K562 (cell line): ENCODE results near the gene CD84. TPM values are rescaled to one million over a fixed set of nuclear protein-coding genes. Genes with fewer than 3 reads are reported as not detected.

Source experiments
- ATF2 ChIP-seq: sonication (generic); formaldehyde crosslinking; IDR thresholded peaks from 2 replicates; pipeline ENCODE4 v1.8.1; 2022; ENCODE audit warnings: missing genetic modification reagents
- ELF2 ChIP-seq: fragments of 250-450 bp; sonication (Bioruptor Pico); IDR thresholded peaks from 2 replicates; pipeline ENCODE4 v1.5.0; 2021; ENCODE audit warnings: mild to moderate bottlenecking
- FOXO4 ChIP-seq: fragments of 450-650 bp; formaldehyde crosslinking; IDR thresholded peaks from 2 replicates; pipeline ENCODE4 v1.4.0; 2020; ENCODE audit warnings: mild to moderate bottlenecking, moderate library complexity
- HNRNPL ChIP-seq: fragments of 200-400 bp; formaldehyde crosslinking; IDR thresholded peaks from 2 replicates; pipeline ENCODE4 v1.6.1; 2017; ENCODE audit warnings: low read depth, mild to moderate bottlenecking, low read length
- LCOR ChIP-seq: sonication (generic); formaldehyde crosslinking; IDR thresholded peaks from 2 replicates; pipeline ENCODE4 v1.8.0; 2022; ENCODE audit warnings: mild to moderate bottlenecking, missing genetic modification reagents
- MLLT1 ChIP-seq, 2 experiments: fragments of 450-650 bp; IDR thresholded peaks; 2 replicates each; pipeline ENCODE4 v1.6.1; 2016
- RBM39 ChIP-seq: fragments of 200-400 bp; formaldehyde crosslinking; optimal IDR thresholded peaks from 2 replicates; pipeline ENCODE3; 2018; ENCODE audit warnings: low read depth, low read length
- STAT6 ChIP-seq: sonication (generic); formaldehyde crosslinking; IDR thresholded peaks from 2 replicates; pipeline ENCODE4 v1.8.1; 2023; ENCODE audit warnings: mild to moderate bottlenecking, missing genetic modification reagents
- ZNF134 ChIP-seq: fragments of 250-450 bp; sonication (Bioruptor Pico); conservative IDR thresholded peaks from 2 replicates; pipeline ENCODE4 v1.4.0; 2020
- ZNF143 ChIP-seq: sonication (generic); formaldehyde crosslinking; IDR thresholded peaks from 2 replicates; pipeline ENCODE4 v1.9.0; 2022; ENCODE audit warnings: mild to moderate bottlenecking, missing genetic modification reagents
- ZNF318 ChIP-seq, 2 experiments: fragments of 450-650 bp; IDR thresholded peaks; 2 replicates each; pipeline ENCODE4 v1.6.1; 2016; ENCODE audit warnings: mild to moderate bottlenecking in 2 of 2, borderline replicate concordance in 1 of 2, low read depth in 1 of 2, moderate library complexity in 1 of 2
- polyA plus RNA-seq, 8 experiments: library from polyadenylated mRNA; depleted of rRNA in 4 of 8; stranded (reverse) in 5 of 8; unstranded in 3 of 8; fragments of >200 nt; fragmentation: Nextera tagmentation in 2 of 8; fragmentation: Illumina TruSeq in 1 of 8; extraction: Ambion mirVana in 2 of 8; extraction: Trizol in 1 of 8; gene quantifications; 2 replicates each; pipeline versions ENCODE4 v1.2.1 to v1.2.3, GENCODE V29; 2011 to 2014; ENCODE audit warnings: inconsistent platforms in 1 of 8, missing spikeins in 1 of 8
- total RNA-seq, 7 experiments: library from RNA; depleted of rRNA in 6 of 7; stranded (reverse); fragments of >200 nt in 6 of 7; fragmentation: Illumina TruSeq in 2 of 7; extraction: Trizol in 2 of 7; gene quantifications; 2 replicates each; pipeline versions ENCODE4 v1.2.1 to v1.2.3, GENCODE V29; 2011 to 2021; ENCODE audit warnings: low replicate concordance in 1 of 7

Gene CD84
- total and polyA plus RNA-seq, 9 of the 15 experiments (the other 6 are each of a cell fraction or from before 2014, with no cell fraction given), result 0.82 to 6.8 (median 2.0) TPM

GRCh38 chr1:160548960-160549664 is 30.2 kb downstream of the CD84 start (continued):
- TF ChIP-seq ZNF318 (IDR thresholded peaks at IDR 0.05; ENCODE audit: borderline replicate concordance in 1 of 2, low read depth in 1 of 2), result no peak
- TF ChIP-seq LCOR (CRISPR knock-in tag), result no peak
- peak; percentile 62 for TF ChIP-seq ELF2 (CRISPR knock-in tag)
- no peak for TF ChIP-seq FOXO4 (CRISPR knock-in tag)
- no peak for TF ChIP-seq HNRNPL
- TF ChIP-seq ZNF143 (CRISPR knock-in tag), result no peak
- TF ChIP-seq STAT6, result no peak
- no peak for TF ChIP-seq RBM39
- TF ChIP-seq ATF2 (CRISPR knock-in tag), result no peak
- 0 out of 2 replicates have a peak, but pooled peaks have one; percentile 9 for TF ChIP-seq ZNF134 (CRISPR knock-in tag)
- TF ChIP-seq MLLT1 (IDR thresholded peaks at IDR 0.05), result peak in 1 of 2 experiments; percentile 75; a peak in 2 of 4 replicates
